LoVo (cell line): Measurements from ENCODE around the gene MRC1.
A peak's percentile ranks its signal among the peaks of the same experiment; 100 is the strongest.
"Not testable (repeated sequence)": the region's sequence is repeated elsewhere in the genome, so short reads cannot be mapped to it uniquely, and the experiment has no call there.

Experiments
- DNase-seq: peaks from one replicate; pipeline ENCODE4 v3.0.0-alpha.2; 2016; ENCODE audit warnings: low spot score

MRC1 gene

GRCh38 chr10:17906002-17906401 is 96.9 kb downstream of the MRC1 start:
- DNase-seq = no peak

- DNase-seq = no peak
Measured at GRCh38 chr10:17907641-17908040, 98.5 kb downstream of the MRC1 start.

GRCh38 chr10:17910125-17910789 is 101.1 kb downstream of the MRC1 start:
- DNase-seq = peak; percentile 64

- no peak for DNase-seq
Measured at GRCh38 chr10:17912754-17913153, 103.6 kb downstream of the MRC1 start.

- DNase-seq = no peak
Measured at GRCh38 chr10:17913604-17914003, 104.5 kb downstream of the MRC1 start.

- DNase-seq = no peak
Measured at GRCh38 chr10:17914169-17915045, 105.3 kb downstream of the MRC1 start.

GRCh38 chr10:17915181-17915580 is 106.0 kb downstream of the MRC1 start:
- DNase-seq = no peak

- no peak for DNase-seq
Measured at GRCh38 chr10:17918187-17918903, 109.2 kb downstream of the MRC1 start.

- no peak for DNase-seq
Measured at GRCh38 chr10:17921378-17921777, 112.2 kb downstream of the MRC1 start.

- peak; percentile 60 for DNase-seq
Measured at GRCh38 chr10:17923728-17924127, 114.6 kb downstream of the MRC1 start.

GRCh38 chr10:17943033-17943745 is 134.0 kb downstream of the MRC1 start:
- DNase-seq = peak; percentile 72

GRCh38 chr10:17950269-17950668 is 141.1 kb downstream of the MRC1 start:
- not testable (repeated sequence) for DNase-seq

- no peak for DNase-seq
Measured at GRCh38 chr10:17950726-17951125, 141.6 kb downstream of the MRC1 start.

- DNase-seq = peak; percentile 21
Measured at GRCh38 chr10:17951868-17952371, 142.8 kb downstream of the MRC1 start, which contains the start of gene SLC39A12. Gene SLC39A12 (plus strand): TSS chr10:17951918. CDS start chr10:17953277, 1,359 bp downstream.

GRCh38 chr10:17954372-17954771 is 145.2 kb downstream of the MRC1 start:
- not testable (repeated sequence) for DNase-seq

GRCh38 chr10:17954861-17955260 is 145.7 kb downstream of the MRC1 start:
- DNase-seq = no peak

GRCh38 chr10:17958049-17958448 is 148.9 kb downstream of the MRC1 start:
- DNase-seq = no peak

- no peak for DNase-seq
Measured at GRCh38 chr10:17959870-17960269, 150.7 kb downstream of the MRC1 start.
